GM18507 (cell line): ENCODE results near the gene VAMP5.
A peak's percentile ranks its signal among the peaks of the same experiment; 100 is the strongest.
"Not testable (repeated sequence)": the region's sequence is repeated elsewhere in the genome, so short reads cannot be mapped to it uniquely, and the experiment has no call there.

ENCODE experiments used
- DNase-seq: peaks from one replicate; pipeline ENCODE4 v3.0.0; 2011; ENCODE audit warnings: low read depth; ENCODE audit not compliant: insufficient read length; ENCODE audit errors: extremely low spot score
- FAIRE-seq: peaks from 2 replicates; lab custom pipeline; 2011; peaks lifted over from hg19 to GRCh38; lab: Jason Lieb, UNC

Gene VAMP5

GRCh38 chr2:85584354-85584856 is at the start of gene VAMP5:
TSS of gene VAMP5 (plus strand) at chr2:85584431. CDS start at chr2:85584491, 60 bp downstream.
- FAIRE-seq (no peak), DNase-seq (no peak)

- FAIRE-seq (no peak), DNase-seq (no peak)
Observed at GRCh38 chr2:85534881-85535280, 49.4 kb upstream of the VAMP5 start.

DNA sequence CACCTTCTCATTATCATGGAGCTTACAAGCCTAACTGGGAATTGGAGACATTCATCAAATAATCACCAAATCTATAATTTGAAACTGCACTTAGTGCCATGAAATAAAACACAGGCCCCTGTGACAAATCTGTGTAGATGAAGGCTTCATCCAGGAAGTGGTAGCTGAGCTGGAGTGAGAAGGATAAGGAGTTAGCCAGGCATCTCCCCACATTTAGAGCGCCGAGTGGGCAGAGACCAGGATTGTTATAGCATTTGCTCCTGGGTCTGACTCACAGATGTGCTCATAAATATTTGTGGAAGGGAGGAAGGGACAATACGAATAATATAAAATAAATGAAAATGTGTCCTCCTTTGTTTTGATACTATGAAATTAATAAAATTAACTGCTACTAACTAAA is 47.8 kb upstream of the VAMP5 start:
- no peak for DNase-seq
- no peak for FAIRE-seq

- FAIRE-seq (no peak), DNase-seq (no peak)
Observed at GRCh38 chr2:85537600-85538506, 46.4 kb upstream of the VAMP5 start.

DNA sequence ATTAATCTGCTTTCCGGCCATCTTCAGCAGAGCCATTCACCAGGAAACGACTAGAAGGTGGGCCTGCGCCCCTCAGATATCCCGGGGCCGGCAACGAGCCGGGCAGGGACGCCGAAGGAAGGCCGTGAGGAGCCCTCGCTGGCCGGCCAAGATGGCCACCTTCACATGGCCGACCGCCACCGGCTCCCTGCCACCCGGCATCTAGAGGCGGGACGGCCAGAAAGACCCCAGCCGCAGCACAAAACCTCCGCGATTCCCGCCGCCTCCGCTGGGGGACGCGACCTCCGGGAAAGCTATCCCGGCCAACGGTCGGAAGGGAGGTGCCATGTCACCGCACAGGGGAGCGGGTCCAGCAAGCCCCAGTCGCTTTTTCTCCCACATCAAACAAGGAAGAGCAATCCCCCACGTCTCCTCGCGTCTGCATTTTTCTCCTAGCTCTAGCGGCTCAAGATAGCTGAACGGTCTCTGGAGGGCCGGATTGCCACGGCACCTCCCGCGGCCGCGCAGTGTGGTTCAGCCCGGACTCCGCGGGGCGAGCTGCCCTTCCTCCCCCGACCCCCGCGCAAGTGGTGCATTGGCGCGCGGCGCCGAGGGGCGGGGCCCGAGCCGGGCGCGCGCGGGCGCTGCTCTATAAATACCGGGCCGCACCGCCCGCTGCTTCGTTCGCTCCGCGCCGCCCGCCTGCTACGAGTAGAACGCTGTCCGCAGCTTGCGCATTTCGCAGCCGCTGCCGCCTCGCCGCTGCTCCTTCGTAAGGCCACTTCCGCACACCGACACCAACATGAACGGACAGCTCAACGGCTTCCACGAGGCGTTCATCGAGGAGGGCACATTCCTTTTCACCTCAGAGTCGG is 45.5 kb upstream of the VAMP5 start, which contains the start of gene MAT2A:
MAT2A (plus strand) TSS at position 662 of the 854 bp plus-strand sequence; CDS start at position 782, 120 bp downstream.
- peak; percentile 75 for FAIRE-seq
- peak; percentile 83 for DNase-seq

DNA sequence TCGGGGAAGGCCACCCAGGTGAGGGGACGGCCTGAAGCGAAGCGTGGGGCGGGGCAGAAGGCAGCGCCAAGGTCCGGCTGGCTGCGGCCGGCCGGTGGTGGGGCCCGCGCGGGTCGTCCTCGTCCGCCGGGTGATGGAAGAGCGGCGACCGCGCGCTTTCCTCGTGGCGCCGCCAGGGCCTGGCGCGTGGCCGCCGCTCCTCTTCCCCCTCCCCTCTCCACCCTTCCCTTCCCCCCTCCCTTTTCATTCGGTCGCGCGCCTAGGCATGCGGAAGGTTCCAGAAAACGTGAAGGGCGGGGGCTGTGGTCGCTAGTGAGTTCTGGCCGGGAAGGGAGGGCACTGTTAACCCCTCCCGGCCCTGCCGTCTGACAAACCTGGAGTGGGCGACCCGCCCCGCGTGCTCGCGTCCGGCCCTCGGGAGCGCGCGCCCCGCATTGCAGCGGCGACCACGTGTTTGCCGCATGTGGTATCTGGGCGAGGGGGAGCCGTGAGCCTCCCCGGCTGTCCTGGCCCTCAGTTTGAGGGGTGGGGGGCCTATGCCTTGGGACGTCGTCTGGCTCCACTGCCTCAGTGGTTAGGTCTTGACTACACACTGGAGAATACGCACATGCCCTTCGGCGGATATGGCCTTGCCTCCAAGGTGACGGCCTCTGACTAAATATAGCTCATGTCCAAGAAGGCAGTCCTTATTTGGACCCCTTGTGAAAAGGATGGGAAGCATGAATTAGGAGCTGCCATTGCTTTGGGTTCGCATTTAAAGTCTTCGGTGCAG is 44.7 kb upstream of the VAMP5 start:
- FAIRE-seq (no peak), DNase-seq (no peak)

GRCh38 chr2:85540133-85540648 is 44.0 kb upstream of the VAMP5 start:
- DNase-seq (no peak), FAIRE-seq (no peak)

DNA sequence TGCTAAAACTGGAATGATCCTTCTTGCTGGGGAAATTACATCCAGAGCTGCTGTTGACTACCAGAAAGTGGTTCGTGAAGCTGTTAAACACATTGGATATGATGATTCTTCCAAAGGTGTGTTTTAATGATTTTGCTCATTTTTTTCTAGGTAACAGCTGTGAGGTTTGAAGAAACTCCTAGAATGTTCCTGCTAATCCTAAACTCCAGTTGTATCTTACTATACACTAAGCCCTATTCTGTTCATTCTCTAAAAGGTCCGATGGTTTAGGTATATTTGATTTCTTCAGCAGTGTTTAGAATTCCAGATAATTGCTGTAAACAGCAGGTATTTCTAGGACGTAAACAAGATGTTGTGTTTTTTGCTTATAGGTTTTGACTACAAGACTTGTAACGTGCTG is 43.0 kb upstream of the VAMP5 start:
- DNase-seq (no peak), FAIRE-seq (no peak)

DNA sequence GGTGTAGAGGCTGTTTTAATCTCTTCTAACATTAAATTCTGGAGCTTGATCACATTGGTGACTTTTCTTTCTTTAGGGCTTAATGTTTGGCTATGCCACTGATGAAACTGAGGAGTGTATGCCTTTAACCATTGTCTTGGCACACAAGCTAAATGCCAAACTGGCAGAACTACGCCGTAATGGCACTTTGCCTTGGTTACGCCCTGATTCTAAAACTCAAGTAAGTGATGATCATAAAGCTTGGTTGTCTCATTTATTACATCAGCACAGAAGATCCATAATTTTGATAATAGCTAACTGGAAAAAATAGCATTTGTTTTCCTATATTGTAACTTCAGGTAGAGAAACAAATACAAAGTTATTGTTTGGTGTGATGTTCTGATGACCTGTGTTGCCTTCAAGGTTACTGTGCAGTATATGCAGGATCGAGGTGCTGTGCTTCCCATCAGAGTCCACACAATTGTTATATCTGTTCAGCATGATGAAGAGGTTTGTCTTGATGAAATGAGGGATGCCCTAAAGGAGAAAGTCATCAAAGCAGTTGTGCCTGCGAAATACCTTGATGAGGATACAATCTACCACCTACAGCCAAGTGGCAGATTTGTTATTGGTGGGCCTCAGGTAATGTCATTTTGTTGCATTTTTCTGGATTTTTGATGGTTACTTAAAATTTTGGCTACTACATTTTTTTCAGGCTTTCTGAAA is 42.3 kb upstream of the VAMP5 start:
- FAIRE-seq: no peak

DNA sequence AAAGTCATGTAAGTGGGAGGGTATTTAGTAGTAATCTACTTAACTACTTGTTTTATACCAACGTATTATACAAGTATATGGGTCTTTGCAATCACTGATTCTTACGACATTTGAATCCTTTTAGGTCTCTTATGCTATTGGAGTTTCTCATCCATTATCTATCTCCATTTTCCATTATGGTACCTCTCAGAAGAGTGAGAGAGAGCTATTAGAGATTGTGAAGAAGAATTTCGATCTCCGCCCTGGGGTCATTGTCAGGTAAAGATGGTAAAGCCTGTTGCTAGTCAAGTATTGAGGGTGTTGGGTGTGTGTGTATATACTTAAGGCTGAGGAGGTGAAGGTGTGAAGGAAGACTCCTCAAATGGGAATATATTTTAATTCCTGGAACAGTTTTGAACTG is 41.5 kb upstream of the VAMP5 start:
- no peak for DNase-seq
- FAIRE-seq: no peak

More for the DNA sequence above, 42.3 kb upstream of the VAMP5 start:
- no peak for DNase-seq

DNA sequence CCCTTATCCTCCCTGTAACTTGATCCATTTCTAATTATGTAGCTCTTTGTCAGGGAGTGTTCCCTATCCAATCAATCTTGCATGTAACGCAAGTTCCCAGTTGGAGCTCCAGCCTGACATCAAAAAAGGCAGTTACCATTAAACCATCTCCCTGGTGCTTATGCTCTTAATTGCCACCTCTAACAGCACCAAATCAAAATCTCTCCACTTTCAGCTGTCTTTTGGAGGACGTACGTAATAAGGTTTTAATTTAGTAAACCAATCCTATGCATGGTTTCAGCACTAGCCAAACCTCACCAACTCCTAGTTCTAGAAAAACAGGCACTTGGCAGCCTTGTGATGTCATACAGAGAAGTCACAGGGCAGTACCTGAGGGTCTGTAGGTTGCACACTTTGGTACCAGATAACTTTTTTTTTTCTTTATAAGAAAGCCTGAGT is 40.0 kb upstream of the VAMP5 start:
- FAIRE-seq, DNase-seq: not testable (repeated sequence)

- not testable (repeated sequence) for DNase-seq, FAIRE-seq
Observed at GRCh38 chr2:85544915-85545779, 39.1 kb upstream of the VAMP5 start.

GRCh38 chr2:85545780-85546240 is 38.4 kb upstream of the VAMP5 start:
- no peak for FAIRE-seq
- no peak for DNase-seq

- no peak for FAIRE-seq
- DNase-seq: no peak
Observed at GRCh38 chr2:85547089-85547858, 37.0 kb upstream of the VAMP5 start.

GRCh38 chr2:85547859-85548607 is 36.2 kb upstream of the VAMP5 start:
- no peak for FAIRE-seq
- DNase-seq: no peak

- FAIRE-seq: no peak
- no peak for DNase-seq
Observed at GRCh38 chr2:85548608-85548900, 35.7 kb upstream of the VAMP5 start.
